Non-pigmented ciliary epithelial cell (primary cell): ENCODE measurements around the gene LHFPL3.
"Not testable (repeated sequence)": the region's sequence is repeated elsewhere in the genome, so short reads cannot be mapped to it uniquely, and the experiment has no call there.

Experiments used
- DNase-seq: peaks from one replicate; pipeline ENCODE4 v3.0.0-alpha.2; 2010; ENCODE audit warnings: low read depth

LHFPL3 gene

DNA sequence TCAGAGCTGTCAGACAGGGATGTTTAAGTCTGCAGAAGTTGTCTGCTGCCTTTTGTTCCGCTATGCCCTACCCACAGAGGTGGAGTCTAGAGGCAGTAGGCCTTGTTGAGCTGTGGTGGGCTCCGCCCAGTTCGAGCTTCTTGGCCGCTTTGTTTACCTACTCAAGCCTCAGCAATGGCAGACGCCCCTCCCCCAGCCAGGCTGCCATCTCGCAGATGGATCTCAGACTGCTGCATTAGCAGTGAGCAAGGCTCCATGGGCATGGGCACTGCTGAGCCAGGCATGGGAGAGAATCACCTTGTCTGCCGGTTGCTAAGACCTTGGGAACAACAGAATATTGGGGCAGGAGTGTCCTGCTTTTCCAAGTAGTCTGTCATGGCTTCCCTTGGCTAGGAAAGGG, 267.2 kb downstream of the LHFPL3 start:
- not testable (repeated sequence) for DNase-seq

DNA sequence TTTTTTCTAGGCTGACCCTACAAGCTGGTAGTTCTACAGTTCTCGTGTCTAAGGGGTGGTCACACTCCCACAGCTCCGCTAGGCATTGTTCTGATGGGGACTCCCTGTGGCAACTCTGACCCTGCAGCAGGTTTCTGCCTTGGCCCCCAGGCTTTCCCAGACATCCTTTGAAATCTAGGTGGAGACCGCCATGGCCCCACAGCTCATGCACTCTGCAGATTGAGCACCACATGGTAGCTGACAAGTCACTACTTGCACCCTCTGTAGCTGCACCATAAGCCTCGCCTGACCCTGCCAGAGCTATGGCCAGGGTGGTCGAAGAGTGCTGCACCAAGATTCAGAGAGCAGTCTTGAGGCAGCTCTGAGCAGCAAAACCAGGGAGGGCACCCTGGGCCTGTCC, 275.6 kb downstream of the LHFPL3 start:
- no peak for DNase-seq

DNA sequence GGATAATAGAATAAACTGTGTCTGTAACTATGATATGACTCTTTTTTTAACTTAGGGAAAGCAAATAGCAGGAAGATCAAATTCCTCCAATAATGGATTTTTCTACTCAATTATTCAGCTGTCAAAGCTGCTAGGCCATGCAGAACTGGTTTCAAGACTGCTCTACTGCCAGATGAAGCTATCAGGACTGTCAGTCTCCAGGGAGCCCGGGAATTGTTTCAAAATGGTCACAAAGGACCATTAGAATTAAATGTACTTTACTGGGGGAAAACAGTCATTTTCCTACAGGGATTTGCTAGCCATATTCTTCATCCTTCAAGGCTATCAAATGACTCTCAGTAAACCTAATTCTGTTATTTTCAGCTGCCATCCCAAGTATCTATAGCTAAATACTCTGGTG, 276.3 kb downstream of the LHFPL3 start:
- no peak for DNase-seq

GRCh38 chr7:104621321-104621720, 292.9 kb downstream of the LHFPL3 start:
- no peak for DNase-seq

DNA sequence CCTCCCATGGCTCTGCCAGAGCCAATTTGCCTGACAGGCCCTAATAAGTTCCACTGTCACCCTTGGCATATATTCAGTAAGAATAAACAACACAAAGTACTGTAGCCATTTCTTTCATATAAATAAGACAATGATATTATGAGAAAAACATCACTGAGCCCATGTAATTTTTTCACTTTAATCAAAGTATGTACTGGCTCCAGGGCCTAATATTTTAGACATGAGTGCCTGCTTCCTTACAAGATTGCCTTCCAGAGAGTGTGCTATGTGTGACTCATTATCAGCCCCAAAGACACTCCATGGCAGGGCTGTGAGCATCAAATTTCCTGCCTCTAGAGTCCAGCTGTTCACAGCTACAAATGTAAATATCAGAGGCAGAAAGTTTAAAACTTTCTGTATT, 297.6 kb downstream of the LHFPL3 start:
- DNase-seq = no peak

GRCh38 chr7:104627516-104627915, 299.1 kb downstream of the LHFPL3 start:
- no peak for DNase-seq

GRCh38 chr7:104628017-104628416, 299.6 kb downstream of the LHFPL3 start:
- no peak for DNase-seq

DNA sequence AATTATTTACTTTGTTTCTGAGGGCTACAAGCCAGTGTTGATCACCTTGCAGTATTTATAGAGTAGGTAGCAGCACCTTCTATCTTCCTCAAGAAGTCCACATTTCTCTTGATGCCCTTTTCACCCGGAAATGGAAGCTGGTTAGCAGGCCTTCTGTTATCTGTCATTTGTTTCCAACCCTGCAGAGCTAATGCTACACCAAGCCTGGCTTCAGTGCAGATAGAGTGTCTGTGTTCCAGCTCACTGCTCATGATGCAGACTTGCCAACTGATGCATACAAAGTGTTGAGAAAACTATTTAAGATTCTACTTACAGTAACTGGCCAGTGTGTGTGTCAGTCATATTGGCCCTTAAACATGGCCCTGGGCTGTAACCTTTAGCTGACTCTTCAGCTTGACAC, 301.0 kb downstream of the LHFPL3 start:
- DNase-seq = no peak

GRCh38 chr7:104640506-104640905, 312.1 kb downstream of the LHFPL3 start:
- DNase-seq = no peak

DNA sequence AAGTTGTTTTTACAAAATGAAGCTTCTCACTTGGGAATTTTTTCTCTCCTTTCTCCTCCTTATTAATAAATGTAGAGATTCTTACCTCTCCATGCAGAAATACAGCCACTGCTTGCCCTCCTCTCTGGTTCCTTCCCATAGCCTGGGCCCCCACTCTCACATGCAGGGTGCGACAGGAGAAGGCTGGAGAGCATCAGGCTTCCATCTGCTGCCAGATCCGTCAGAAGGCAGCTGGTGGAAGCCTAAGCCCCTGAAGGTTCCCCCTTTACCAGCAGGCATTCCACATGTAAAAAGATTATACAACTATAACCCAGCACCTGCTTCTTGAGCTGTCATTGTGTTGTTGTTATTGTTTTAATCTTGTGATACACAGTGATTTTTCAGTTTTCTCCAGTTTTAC, 314.2 kb downstream of the LHFPL3 start:
- DNase-seq = no peak

GRCh38 chr7:104643587-104644217, 315.3 kb downstream of the LHFPL3 start:
- no peak for DNase-seq

DNA sequence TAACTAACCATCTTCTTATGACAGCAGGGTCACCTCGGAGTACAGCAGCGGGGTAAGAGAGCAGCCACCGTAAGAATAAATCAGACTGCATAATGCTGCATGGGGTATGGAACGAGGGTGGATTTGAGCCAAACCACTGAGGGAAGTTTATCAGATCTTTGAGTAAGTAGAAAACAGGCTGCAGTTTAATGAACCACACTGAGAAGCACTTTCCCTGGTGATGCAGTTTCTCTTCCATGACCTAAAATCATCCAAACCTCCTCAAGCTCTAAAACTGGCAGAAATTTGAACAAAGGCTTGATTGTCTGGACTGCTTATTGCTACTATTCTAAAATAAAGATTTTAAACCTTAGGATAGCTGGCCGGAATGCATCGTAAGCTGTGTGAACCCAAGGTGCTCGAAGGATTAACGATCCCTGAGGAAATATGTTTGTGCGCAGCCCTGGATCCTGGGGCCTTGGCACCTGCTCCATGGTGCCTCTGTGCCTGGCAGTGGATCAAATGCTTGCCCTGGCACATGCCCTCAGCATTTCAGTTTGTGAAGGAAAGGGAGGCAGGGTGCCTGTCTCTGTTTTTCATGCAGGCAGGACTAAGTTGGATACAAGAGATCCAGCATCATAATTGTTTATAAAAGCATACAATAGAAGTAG, 322.7 kb downstream of the LHFPL3 start:
- no peak for DNase-seq

GRCh38 chr7:104652434-104652833, 324.0 kb downstream of the LHFPL3 start:
- no peak for DNase-seq

GRCh38 chr7:104652865-104653264, 324.5 kb downstream of the LHFPL3 start:
- DNase-seq = no peak

- DNase-seq = no peak
Observed at GRCh38 chr7:104653825-104654401, 325.5 kb downstream of the LHFPL3 start.

DNA sequence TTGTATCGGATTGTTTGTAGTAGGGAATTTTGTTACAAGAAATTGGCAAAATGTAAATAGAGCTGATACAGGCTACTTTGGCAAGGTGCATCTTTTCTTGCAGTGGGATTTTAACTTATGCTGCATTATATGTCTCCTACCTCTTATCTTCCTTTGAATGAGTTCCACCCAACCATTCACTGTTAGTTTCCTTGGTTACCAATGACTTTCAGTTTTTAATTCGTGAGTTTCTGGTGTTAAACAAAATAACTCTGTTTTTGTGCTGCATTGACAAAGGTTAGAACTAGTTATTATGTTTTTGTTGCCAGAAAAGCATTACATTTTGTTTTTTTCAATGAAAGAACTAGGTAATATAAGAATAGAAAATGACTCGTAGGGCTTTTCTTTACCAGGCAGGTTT, 327.2 kb downstream of the LHFPL3 start:
- DNase-seq = no peak

DNA sequence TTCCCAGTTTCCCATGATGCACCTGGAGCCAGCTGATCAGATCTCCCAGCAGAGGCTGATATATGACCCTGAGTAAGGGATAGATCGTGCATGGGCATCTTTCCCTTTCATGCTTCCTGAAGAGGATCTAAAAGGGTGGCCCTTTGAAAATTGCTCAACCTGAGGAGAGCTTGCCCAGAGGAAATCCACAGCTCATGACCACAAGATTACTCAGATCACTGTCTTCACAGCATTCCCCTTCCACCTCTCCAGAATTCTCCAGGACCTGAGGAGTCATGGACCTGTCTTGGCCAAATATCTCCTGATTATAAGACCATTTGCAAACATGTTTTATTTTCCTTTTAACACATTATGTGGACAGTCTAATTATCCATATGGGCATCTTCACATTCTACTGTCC, 328.1 kb downstream of the LHFPL3 start:
- no peak for DNase-seq

DNA sequence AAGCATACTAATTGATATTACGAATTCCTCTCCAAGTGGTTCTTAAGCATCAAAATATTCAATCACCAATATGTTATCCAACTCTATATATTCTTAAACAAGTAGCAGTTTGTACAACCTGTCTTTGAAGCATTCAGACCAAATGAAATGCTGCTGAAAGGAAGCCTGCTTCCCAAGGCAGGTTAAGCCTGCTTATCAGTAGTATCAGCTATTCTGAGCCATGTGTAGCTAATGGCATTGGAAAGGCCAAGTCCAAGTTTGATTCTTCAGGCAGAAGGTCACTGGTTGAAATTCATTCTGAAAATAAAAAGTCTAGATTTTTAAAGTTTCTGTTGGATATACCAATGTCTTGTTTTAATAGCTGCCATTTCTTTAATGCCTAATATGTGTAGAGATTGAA, 328.7 kb downstream of the LHFPL3 start:
- DNase-seq = no peak

DNA sequence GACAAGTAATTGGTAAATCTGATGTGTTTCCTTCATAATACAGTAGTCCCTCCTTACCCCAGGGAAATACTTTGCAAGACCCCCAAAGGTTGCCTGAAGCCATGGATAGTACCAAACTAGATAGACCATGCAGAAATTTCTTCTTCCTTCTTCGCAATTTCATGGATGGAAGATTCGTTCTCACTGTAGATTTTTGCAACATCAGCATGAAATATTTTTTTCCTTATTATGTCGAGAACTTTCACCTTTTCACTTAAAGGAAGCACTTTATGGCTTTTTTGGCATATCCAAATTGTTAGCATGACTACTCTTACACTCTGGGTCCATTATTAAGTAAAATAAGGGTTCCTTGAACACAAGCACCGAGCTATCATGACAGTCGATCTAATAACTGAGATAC, 333.2 kb downstream of the LHFPL3 start:
- no peak for DNase-seq

DNA sequence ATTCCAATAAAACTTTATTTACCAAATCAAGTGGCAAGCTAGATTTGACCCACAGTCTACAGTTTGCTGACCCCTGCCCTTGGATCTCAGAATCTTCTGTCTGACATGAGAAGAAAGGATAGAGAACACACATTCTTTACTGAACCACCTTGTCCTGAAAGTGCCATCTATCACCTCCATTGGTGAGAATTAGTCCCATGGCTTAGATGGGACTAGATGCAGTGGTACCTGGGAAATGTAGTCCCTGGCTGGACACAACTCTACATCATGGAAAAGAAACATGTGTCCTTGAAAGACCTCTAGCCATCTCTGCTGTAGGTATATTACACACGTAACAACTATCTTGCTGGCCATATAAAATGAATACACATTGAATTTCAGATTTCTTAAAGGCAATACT, 336.2 kb downstream of the LHFPL3 start:
- no peak for DNase-seq

DNA sequence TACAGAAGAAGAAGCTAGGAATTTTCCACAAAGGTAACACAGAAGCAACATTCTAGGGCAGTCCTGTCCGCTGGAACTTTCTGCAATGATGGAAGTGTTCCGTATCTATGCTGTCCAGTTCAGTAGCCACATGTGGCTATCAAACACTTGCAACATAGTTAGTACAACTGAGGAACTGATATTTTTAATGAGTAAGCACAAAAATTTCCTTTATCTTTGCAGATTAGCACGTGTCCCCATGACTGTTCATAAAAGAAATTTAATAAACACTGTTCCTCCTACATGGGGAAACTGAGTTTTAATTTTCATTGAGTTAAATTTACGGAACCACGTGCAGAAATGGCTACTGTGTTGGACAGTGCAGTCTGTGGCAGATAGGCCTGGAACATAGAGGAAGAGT, 349.2 kb downstream of the LHFPL3 start:
- no peak for DNase-seq

- no peak for DNase-seq
Observed at GRCh38 chr7:104679085-104679484, 350.7 kb downstream of the LHFPL3 start.

DNA sequence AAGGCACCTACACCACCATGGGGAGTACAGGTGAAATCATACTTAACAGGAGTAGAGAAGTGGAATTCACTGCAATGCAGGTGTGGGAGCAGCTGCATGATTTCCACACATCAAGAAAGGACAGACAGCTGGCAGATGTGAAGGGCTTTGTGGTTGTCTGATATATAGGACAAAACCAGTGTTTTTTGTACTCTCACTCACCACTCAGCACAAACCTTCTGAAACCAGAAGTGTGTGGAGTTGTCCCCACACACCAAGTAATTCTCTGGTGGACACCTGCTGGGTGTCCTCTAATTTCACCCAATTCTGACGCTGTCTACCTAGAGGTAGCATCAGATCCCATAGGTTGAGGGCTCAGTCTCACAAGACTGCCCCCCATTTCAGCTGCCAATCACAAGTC, 357.9 kb downstream of the LHFPL3 start:
- no peak for DNase-seq

DNA sequence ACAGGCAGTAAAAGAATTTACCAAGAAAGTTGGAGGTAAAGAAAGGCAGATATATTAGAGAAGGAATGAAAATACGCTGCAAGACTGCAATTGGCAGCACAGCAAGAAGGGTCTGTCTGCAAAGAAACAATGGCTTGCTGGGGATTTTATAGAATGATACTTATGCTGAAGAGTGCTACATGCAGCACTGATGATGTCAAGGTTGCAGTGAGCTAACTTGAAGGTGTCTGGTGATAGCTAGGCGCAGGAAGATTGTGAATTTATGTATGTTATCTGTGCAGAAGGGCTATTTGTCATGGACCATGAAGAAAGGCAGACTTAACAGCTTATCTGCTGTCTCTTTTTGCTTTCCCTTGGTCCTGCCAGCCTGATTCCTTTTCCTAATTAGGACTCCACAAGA, 366.3 kb downstream of the LHFPL3 start:
- no peak for DNase-seq
